SK-N-SH (cell line): ENCODE data around the gene MUTYH. TPM values are rescaled to one million over a fixed set of nuclear protein-coding genes. Genes with fewer than 3 reads are reported as not detected.

ENCODE experiments used
- CTCF ChIA-PET: fragments of 300-600, 350-600 bp; formaldehyde crosslinking; extraction: SDS; loops from one replicate; lab custom pipeline; 2021; lab: Yijun Ruan, JAX
- POLR2A ChIA-PET: fragments of 350-600 bp; sonication (Branson Sonifier 250); formaldehyde crosslinking; extraction: SDS; loops from one replicate; lab custom pipeline; 2020; ENCODE audit warnings: antibody characterized with exemption, inconsistent platforms; lab: Yijun Ruan, JAX
- DNase-seq: peaks from one replicate; pipeline ENCODE4 v3.0.0; 2012
- H2AFZ ChIP-seq: fragments of 200-600 bp; sonication (generic); 2 replicates; pipeline ENCODE4 v1.8.1; 2016; ENCODE audit warnings: antibody characterized with exemption, mild to moderate bottlenecking, low read depth
- H3F3A ChIP-seq: fragments of 200-600 bp; sonication (generic); replicated peaks from 2 replicates; pipeline ENCODE3; 2016; ENCODE audit warnings: antibody characterized with exemption, mild to moderate bottlenecking; ENCODE audit not compliant: insufficient read depth
- H3K27ac ChIP-seq, 2 experiments: fragments of 200-500 bp in 1 of 2; fragments of 200-600 bp in 1 of 2; sonication (Bioruptor generic) in 1 of 2; sonication (generic), shearing (Covaris generic) in 1 of 2; 2 replicates each; pipeline versions ENCODE4 v1.5.1 to v1.6.1; 2014 to 2016; ENCODE audit warnings: low read depth in 2 of 2, inconsistent platforms in 1 of 2, low read length in 1 of 2, mild to moderate bottlenecking in 1 of 2, mixed read lengths in 1 of 2
- H3K27me3 ChIP-seq: fragments of 200-600 bp; sonication (generic), shearing (Covaris generic); 2 replicates; pipeline ENCODE4 v1.6.1; 2016; ENCODE audit warnings: mixed run types; ENCODE audit not compliant: insufficient read depth
- H3K36me3 ChIP-seq, 2 experiments: fragments of 200-500 bp in 1 of 2; fragments of 200-600 bp in 1 of 2; sonication (Bioruptor generic) in 1 of 2; sonication (generic) in 1 of 2; replicated peaks in 1 of 2; 2 replicates each; pipeline versions ENCODE3 to v1.5.1; 2014 to 2016; ENCODE audit warnings: low read length in 1 of 2, mild to moderate bottlenecking in 1 of 2; ENCODE audit not compliant: insufficient read depth in 2 of 2, control insufficient read depth in 1 of 2
- H3K4me1 ChIP-seq, 2 experiments: fragments of 200-500 bp in 1 of 2; fragments of 200-600 bp in 1 of 2; sonication (Bioruptor generic) in 1 of 2; sonication (generic), shearing (Covaris generic) in 1 of 2; 2 replicates each; pipeline versions ENCODE4 v1.5.1 to v1.6.1; 2014 to 2016; ENCODE audit warnings: low read depth in 1 of 2, low read length in 1 of 2, mixed run types in 1 of 2; ENCODE audit not compliant: insufficient read depth in 2 of 2, control insufficient read depth in 1 of 2
- H3K4me2 ChIP-seq: fragments of 200-600 bp; sonication (generic), shearing (Covaris generic); 2 replicates; pipeline ENCODE4 v1.6.1; 2017; ENCODE audit warnings: mixed run types
- H3K4me3 ChIP-seq, 2 experiments: fragments of 200-500 bp in 1 of 2; fragments of 200-600 bp in 1 of 2; sonication (Bioruptor generic) in 1 of 2; sonication (generic), shearing (Covaris generic) in 1 of 2; 2 replicates each; pipeline versions ENCODE4 v1.5.1 to v1.8.1; 2014 to 2016; ENCODE audit warnings: low read depth in 2 of 2, inconsistent platforms in 1 of 2, low read length in 1 of 2, mild to moderate bottlenecking in 1 of 2, mixed read lengths in 1 of 2, moderate library complexity in 1 of 2
- H3K79me2 ChIP-seq: fragments of 200-600 bp; sonication (generic); 2 replicates; pipeline ENCODE4 v1.8.1; 2017; ENCODE audit warnings: mild to moderate bottlenecking; ENCODE audit not compliant: insufficient read depth
- H3K9ac ChIP-seq: fragments of 200-600 bp; sonication (generic); 2 replicates; pipeline ENCODE4 v1.6.1; 2017; ENCODE audit warnings: mixed run types
- H3K9me2 ChIP-seq: fragments of 200-600 bp; sonication (generic); 2 replicates; pipeline ENCODE4 v1.6.1; 2017; ENCODE audit warnings: mixed run types
- H3K9me3 ChIP-seq: fragments of 200-600 bp; sonication (generic); 2 replicates; pipeline ENCODE4 v1.6.1; 2017; ENCODE audit warnings: mixed run types, mild to moderate bottlenecking, moderate library complexity
- H4K20me1 ChIP-seq: fragments of 200-600 bp; sonication (generic); 2 replicates; pipeline ENCODE4 v1.6.1; 2017; ENCODE audit warnings: mild to moderate bottlenecking, mixed run types; ENCODE audit not compliant: insufficient read depth
- CHD2 ChIP-seq: fragments of 150-350 bp; IDR thresholded peaks from 2 replicates; pipeline ENCODE4 v1.6.1; 2018; ENCODE audit warnings: low read length; ENCODE audit not compliant: partially characterized antibody
- CTCF ChIP-seq: fragments of 200-600 bp; sonication (generic); IDR thresholded peaks from 2 replicates; pipeline ENCODE4 v1.6.1; 2017; ENCODE audit warnings: antibody characterized with exemption, mild to moderate bottlenecking, moderate library complexity
- EP300 ChIP-seq, 2 experiments: IDR thresholded peaks; 2 replicates each; pipeline versions ENCODE4 v1.4.0 to v1.6.1; 2012; ENCODE audit warnings: borderline replicate concordance in 1 of 2, low read depth in 1 of 2, low read length in 1 of 2
- EZH2phosphoT487 ChIP-seq: fragments of 200-600 bp; sonication (generic); IDR thresholded peaks from 2 replicates; pipeline ENCODE4 v1.6.1; 2017; ENCODE audit warnings: low read depth, mixed run types, mild to moderate bottlenecking, antibody characterized with exemption, moderate library complexity, borderline replicate concordance
- FOXJ3 ChIP-seq: sonication (generic); formaldehyde crosslinking; IDR thresholded peaks from 2 replicates; pipeline ENCODE4 v1.5.1; 2020; ENCODE audit warnings: mild to moderate bottlenecking, missing genetic modification reagents
- FOXM1 ChIP-seq: IDR thresholded peaks from 2 replicates; pipeline ENCODE4 v1.4.0; 2012; ENCODE audit warnings: low read depth, mild to moderate bottlenecking
- GABPA ChIP-seq: IDR thresholded peaks from 2 replicates; pipeline ENCODE4 v1.4.0; 2012; ENCODE audit warnings: low read depth, mild to moderate bottlenecking
- MXI1 ChIP-seq: IDR thresholded peaks from 2 replicates; pipeline ENCODE4 v1.6.1; 2012; ENCODE audit warnings: mild to moderate bottlenecking, low read depth, low read length, improper control_type of control experiment
- NFIC ChIP-seq: IDR thresholded peaks from 2 replicates; pipeline ENCODE4 v1.4.0; 2012; ENCODE audit warnings: borderline replicate concordance
- NRF1 ChIP-seq: IDR thresholded peaks from 2 replicates; pipeline ENCODE4 v1.6.1; 2012; ENCODE audit warnings: low read depth, mild to moderate bottlenecking, low read length
- POLR2AphosphoS5 ChIP-seq: IDR thresholded peaks from 2 replicates; pipeline ENCODE4 v1.6.1; 2012; ENCODE audit warnings: low read depth, low read length
- REST ChIP-seq: IDR thresholded peaks from 2 replicates; pipeline ENCODE4 v1.6.1; 2012; ENCODE audit warnings: mild to moderate bottlenecking, low read depth, low read length, moderate library complexity
- SIN3A ChIP-seq: IDR thresholded peaks from 2 replicates; pipeline ENCODE4 v1.6.1; 2012; ENCODE audit warnings: low read depth, mild to moderate bottlenecking, low read length, moderate library complexity, borderline replicate concordance
- SMC3 ChIP-seq: IDR thresholded peaks from 2 replicates; pipeline ENCODE4 v1.6.1; 2012; ENCODE audit warnings: low read depth, low read length, improper control_type of control experiment
- TAF1 ChIP-seq: IDR thresholded peaks from 2 replicates; pipeline ENCODE4 v1.6.1; 2012; ENCODE audit warnings: low read depth, mild to moderate bottlenecking, low read length, moderate library complexity, borderline replicate concordance
- TCF12 ChIP-seq: IDR thresholded peaks from 2 replicates; pipeline ENCODE4 v1.4.0; 2012
- TEAD4 ChIP-seq: IDR thresholded peaks from 2 replicates; pipeline ENCODE4 v1.4.0; 2012; ENCODE audit warnings: mild to moderate bottlenecking, borderline replicate concordance; ENCODE audit not compliant: insufficient read depth
- YY1 ChIP-seq: IDR thresholded peaks from 2 replicates; pipeline ENCODE4 v1.4.0; 2012; ENCODE audit warnings: low read depth, mild to moderate bottlenecking
- WGBS: methylation state at CpG from one replicate; pipeline ENCODE4 v1.1.6; 2017; ENCODE audit warnings: low lambda C conversion rate; 5-methylcytosine and 5-hydroxymethylcytosine counted together
- polyA plus RNA-seq, 3 experiments: library from polyadenylated mRNA; depleted of rRNA; stranded (reverse); fragments of >200 nt; gene quantifications; 2 replicates each; pipeline ENCODE4 v1.2.3, GENCODE V29; 2012

The MUTYH gene
- polyA plus RNA-seq, 1 of the 3 experiments (the other 2 are of a cell fraction) = 23.3 TPM

- Histone ChIP-seq H3K9me2 (no peaks in the 10 kb centered on the region), H3K36me3 (no peaks in the 10 kb centered on the region), H2AFZ (no peak overlapping the region), H3K27me3 (no peaks in the 10 kb centered on the region), H3K4me2 (no peak overlapping the region), H4K20me1 (no peaks in the 10 kb centered on the region), H3F3A (no peaks in the 10 kb centered on the region), H3K4me3 (no peak overlapping the region), H3K79me2 (no peaks in the 10 kb centered on the region), H3K9me3 (no peaks in the 10 kb centered on the region), H3K4me1 (no peaks in the 10 kb centered on the region), H3K9ac (no peak overlapping the region), H3K27ac (no peak overlapping the region)
- CTCF ChIA-PET = no interaction called here
- POLR2A ChIA-PET = no interaction called here
- no peak for DNase-seq
- no peak for TF ChIP-seq NFIC
- TF ChIP-seq YY1 = no peak
- TF ChIP-seq EP300 (IDR thresholded peaks at IDR 0.05; ENCODE audit: borderline replicate concordance in 1 of 2, low read depth in 1 of 2, low read length in 1 of 2) = no peak
- TF ChIP-seq POLR2AphosphoS5 = no peak
- TF ChIP-seq FOXM1 = no peak
- TF ChIP-seq CHD2 = no peak
- no peak for TF ChIP-seq SIN3A
- TF ChIP-seq TEAD4 = no peak
- no peak for TF ChIP-seq TAF1
- no peak for TF ChIP-seq FOXJ3
- no peak for TF ChIP-seq MXI1
- TF ChIP-seq EZH2phosphoT487 = no peak
- TF ChIP-seq CTCF = no peak
- TF ChIP-seq GABPA = no peak
- no peak for TF ChIP-seq SMC3
- 35% methylated on average over 1 of the region's 1 CpG for WGBS
Observed at GRCh38 chr1:45380730-45381129, 40.5 kb upstream of the MUTYH start.

GRCh38 chr1:45380125-45380524 is 39.9 kb upstream of the MUTYH start:
- H3K9ac ChIP-seq = no peak overlapping the region
- ChIA-PET POLR2A (no interaction called here), CTCF (no interaction called here)
- no peak overlapping the region for H3K27ac ChIP-seq
- H3K4me2 ChIP-seq = no peak overlapping the region
- no peak for TF ChIP-seq TAF1
- no peak for TF ChIP-seq TCF12
- no peak for TF ChIP-seq REST
- TF ChIP-seq NRF1 = no peak
- H3K4me3 ChIP-seq = no peak overlapping the region
- no peaks in the 10 kb centered on the region for H3K36me3 ChIP-seq
- no peak overlapping the region for H2AFZ ChIP-seq
- no peaks in the 10 kb centered on the region for H3K9me3 ChIP-seq
- no peaks in the 10 kb centered on the region for H3F3A ChIP-seq
- H4K20me1 ChIP-seq = no peaks in the 10 kb centered on the region
- 67% methylated on average over 4 of the region's 4 CpGs for WGBS
- DNase-seq = no peak
- H3K27me3 ChIP-seq = no peaks in the 10 kb centered on the region
- no peaks in the 10 kb centered on the region for H3K9me2 ChIP-seq
- no peaks in the 10 kb centered on the region for H3K4me1 ChIP-seq
- H3K79me2 ChIP-seq = no peaks in the 10 kb centered on the region
